Measurements from ENCODE around the gene AGO4.

Gene AGO4

GRCh38 chr1:35807614-35808449 is at the start of gene AGO4:
TSS of gene AGO4 (plus strand) at chr1:35808016. CDS start at chr1:35808417, 401 bp downstream.
- H3K9me3 ChIP-seq: no peaks in the 10 kb centered on the region
- intact Hi-C loops (cut with DNase I; ENCODE audit: low total_unique reads): no loop called here
- no peaks in the 10 kb centered on the region for H3K27me3 ChIP-seq

DNA sequence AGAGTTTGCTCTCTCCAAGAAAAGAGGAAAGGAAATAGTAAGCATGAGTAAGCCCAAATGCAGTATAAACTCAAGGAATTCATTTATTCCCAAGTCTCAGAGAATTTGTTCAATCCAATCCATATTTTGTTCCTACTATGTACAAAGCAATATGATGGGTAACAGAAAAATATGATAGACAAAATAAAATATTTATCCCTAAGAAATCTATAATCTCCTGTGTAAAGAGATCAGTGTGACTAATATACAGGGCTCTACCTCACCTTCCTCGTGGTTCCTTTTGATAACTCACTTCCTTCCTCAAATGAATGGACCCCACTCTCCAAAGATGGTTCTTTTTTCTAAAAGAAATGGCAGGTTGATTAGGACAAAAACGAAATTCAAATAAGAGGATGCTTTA is 45.7 kb upstream of the AGO4 start:
- Histone ChIP-seq H3K4me3 (no peak overlapping the region), H3K36me3 (no peaks in the 10 kb centered on the region), H3K4me1 (no peaks in the 10 kb centered on the region), H3K9me3 (no peaks in the 10 kb centered on the region), H3K27me3 (no peaks in the 10 kb centered on the region), H3K27ac (no peak overlapping the region)
- intact Hi-C loops (cut with DNase I; ENCODE audit: low total_unique reads): no loop called here
- no peak for DNase-seq
- TF ChIP-seq, protein P1, sequence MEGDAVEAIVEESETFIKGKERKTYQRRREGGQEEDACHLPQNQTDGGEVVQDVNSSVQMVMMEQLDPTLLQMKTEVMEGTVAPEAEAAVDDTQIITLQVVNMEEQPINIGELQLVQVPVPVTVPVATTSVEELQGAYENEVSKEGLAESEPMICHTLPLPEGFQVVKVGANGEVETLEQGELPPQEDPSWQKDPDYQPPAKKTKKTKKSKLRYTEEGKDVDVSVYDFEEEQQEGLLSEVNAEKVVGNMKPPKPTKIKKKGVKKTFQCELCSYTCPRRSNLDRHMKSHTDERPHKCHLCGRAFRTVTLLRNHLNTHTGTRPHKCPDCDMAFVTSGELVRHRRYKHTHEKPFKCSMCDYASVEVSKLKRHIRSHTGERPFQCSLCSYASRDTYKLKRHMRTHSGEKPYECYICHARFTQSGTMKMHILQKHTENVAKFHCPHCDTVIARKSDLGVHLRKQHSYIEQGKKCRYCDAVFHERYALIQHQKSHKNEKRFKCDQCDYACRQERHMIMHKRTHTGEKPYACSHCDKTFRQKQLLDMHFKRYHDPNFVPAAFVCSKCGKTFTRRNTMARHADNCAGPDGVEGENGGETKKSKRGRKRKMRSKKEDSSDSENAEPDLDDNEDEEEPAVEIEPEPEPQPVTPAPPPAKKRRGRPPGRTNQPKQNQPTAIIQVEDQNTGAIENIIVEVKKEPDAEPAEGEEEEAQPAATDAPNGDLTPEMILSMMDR (IDR thresholded peaks at IDR 0.05): no peak

More at GRCh38 chr1:35807614-35808449, at the start of gene AGO4:
- no peaks in the 10 kb centered on the region for H3K36me3 ChIP-seq
- peak; percentile 45 to 74 for DNase-seq
- TF ChIP-seq, protein P1 (IDR thresholded peaks at IDR 0.05): peak in 1 of 2 experiments; percentile 37
- H3K4me3 ChIP-seq: peak within 1 kb of the TSS; percentile 89 to 93
- peak within 1 kb of the TSS; percentile 94 to 96 for H3K27ac ChIP-seq
- peaks cover 0 to 29% (median 14%) of the 10 kb centered on the region in 4 donors for H3K4me1 ChIP-seq

- Histone ChIP-seq H3K4me1 (no peaks in the 10 kb centered on the region), H3K36me3 (no peaks in the 10 kb centered on the region), H3K27me3 (no peaks in the 10 kb centered on the region), H3K27ac (no peak overlapping the region), H3K4me3 (no peak overlapping the region), H3K9me3 (no peaks in the 10 kb centered on the region)
- DNase-seq: no peak
- intact Hi-C loops (cut with DNase I; ENCODE audit: low total_unique reads): no loop called here
- TF ChIP-seq, protein P1 (IDR thresholded peaks at IDR 0.05): no peak
These were observed 44.6 kb upstream of the AGO4 start for GRCh38 chr1:35763201-35763600.

DNA sequence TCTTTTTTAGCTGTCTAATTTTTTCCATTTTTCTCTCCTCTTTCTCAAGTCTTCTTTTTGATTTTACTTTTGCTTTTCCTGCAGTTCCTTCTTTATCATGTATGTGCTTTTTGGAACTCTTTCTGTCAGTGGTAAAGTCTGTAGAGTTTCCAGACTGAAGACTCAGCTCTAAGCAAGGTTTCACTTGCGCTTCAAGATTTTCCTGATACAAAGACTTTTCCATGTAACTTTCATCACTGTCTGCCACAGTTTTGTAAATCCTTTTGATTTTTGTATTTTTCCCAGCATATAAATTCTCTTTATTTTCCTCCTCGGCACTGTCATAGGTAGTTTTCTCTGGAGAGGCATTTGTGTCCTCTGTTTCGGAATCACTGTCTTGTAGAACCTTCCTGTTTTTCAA is 43.5 kb upstream of the AGO4 start:
- TF ChIP-seq, protein P1 (IDR thresholded peaks at IDR 0.05): no peak
- Histone ChIP-seq H3K36me3 (no peaks in the 10 kb centered on the region), H3K4me3 (no peak overlapping the region), H3K9me3 (no peaks in the 10 kb centered on the region), H3K4me1 (no peaks in the 10 kb centered on the region), H3K27ac (no peak overlapping the region), H3K27me3 (no peaks in the 10 kb centered on the region)
- intact Hi-C loops (cut with DNase I; ENCODE audit: low total_unique reads): no loop called here
- DNase-seq: no peak

DNA sequence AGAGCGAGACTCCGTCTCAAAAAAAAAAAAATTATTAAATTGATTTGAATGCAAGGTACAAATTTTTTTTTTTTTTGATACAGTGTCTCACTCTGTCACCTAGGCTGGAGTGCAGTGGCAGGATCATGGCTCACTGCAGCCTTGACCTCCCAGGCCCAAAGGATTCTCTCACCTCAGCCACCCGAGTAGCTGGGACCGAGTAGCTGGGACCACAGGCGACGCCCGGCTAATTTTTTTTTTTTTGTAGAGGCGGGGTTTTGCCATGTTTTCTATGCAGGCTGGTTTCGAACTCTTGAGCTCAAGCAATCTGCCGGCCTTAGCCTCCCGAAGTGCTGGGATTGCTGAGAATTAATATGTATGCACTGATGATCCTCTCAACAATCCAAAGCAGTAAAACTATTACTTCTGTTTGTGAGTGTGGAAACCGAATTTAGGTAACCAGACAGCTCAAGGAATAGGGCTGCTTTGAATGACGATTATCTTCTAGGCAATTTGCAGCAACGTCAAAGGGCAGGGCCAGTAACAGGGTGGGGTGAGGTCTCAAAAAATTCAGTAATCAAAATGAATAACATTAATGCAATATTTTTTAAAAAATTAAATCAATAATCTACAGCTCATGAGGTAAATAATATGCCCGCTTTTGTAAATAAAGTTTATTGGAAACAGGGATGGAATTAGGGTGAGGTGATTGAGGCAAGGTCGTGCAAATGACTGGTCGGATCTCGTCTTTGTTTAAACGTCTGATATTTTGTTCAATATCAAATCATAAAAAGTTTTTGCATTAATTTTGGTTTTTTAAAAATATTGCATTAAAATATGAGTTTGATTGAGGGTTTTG is 39.2 kb upstream of the AGO4 start:
- no peak for DNase-seq
- intact Hi-C loops (cut with DNase I; ENCODE audit: low total_unique reads): no loop called here
- Histone ChIP-seq H3K4me1 (no peaks in the 10 kb centered on the region), H3K27me3 (no peaks in the 10 kb centered on the region), H3K27ac (peak overlapping the region; percentile 56 to 72), H3K4me3 (peak overlapping the region; percentile 74 to 90), H3K9me3 (no peaks in the 10 kb centered on the region), H3K36me3 (no peaks in the 10 kb centered on the region)
- TF ChIP-seq, protein P1 (IDR thresholded peaks at IDR 0.05): no peak

All from tibial artery (tissue), 4 donors.